Left cardiac atrium (tissue), 4 donors: ENCODE measurements around the gene TM6SF1. TPM values are rescaled to one million over a fixed set of nuclear protein-coding genes. Genes with fewer than 3 reads are reported as not detected.
"Not testable (repeated sequence)": the region's sequence is repeated elsewhere in the genome, so short reads cannot be mapped to it uniquely, and the experiment has no call there.

Source experiments
- ATAC-seq, 2 donors: fragments of 200-7000 bp; cut with Tn5 transposase; one replicate each; pipeline ENCODE4 v1.9.1; 2020; ENCODE audit warnings: mild to moderate bottlenecking in 2 of 2, moderate library complexity in 2 of 2
- DNase-seq: peaks from one replicate; pipeline ENCODE4 v3.0.0-alpha.2; 2020
- intact Hi-C, 2 donors: fragments of 100-400 bp; cut with DNase I; formaldehyde crosslinking; loops; one replicate each; pipeline versions ENCODE4 v1.14.1 to v1.15.1; 2022 to 2023
- total RNA-seq, 2 donors: library from RNA; stranded (reverse); fragmentation: NEBNext Ultra II Directional; extraction: Animal tissue kit (Norgen Biotek cat#: 25700); gene quantifications; one replicate each; pipeline ENCODE4 v1.2.1, GENCODE V29; 2021
- donor health status: DM: no; HTN: yes; CAD: no.
- donor health status: DM: no; HTN: yes; CAD: no; lungs with severe emphysema.
- donor health status: DM: yes; HTN: yes; CAD: no.
- donor health status: Dilated cardiomyopathy.

The TM6SF1 gene
- total RNA-seq, 2 donors from 2014 or later = 19.0 to 33.0 TPM

DNA sequence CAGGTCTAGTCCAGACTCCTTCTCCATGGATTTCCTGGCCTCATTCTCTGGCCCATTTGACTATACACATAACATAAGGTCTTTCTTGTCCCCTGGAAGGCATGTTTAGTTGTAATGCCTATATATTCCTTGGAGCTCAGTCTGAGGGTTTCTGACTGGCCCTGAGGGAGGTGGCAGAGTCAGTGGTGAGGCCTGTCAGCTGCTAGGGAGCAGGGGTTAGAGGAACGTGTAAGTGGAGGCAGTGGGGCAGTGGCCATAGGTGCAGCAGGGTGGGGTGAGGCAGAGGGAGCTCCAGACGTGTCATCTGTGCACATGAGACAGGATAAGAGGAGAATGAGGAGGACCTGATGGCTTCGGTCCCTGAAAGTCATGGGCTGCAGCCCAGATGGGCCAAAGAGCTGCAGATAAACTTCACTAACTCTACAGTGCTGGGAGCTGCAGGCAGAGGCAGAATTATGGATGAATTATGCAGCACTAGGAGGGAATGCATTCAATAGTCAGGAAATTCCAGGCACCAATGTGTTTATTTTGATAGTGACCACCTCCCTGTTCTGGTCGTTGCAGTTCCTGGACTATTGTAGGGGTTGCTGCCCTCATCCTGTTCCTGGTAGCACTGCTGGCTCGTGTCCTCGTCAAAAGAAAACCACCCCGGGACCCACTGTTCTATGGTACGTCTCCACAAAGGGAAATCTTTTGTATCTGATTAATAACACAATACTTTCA lies 4.9 kb downstream of the TM6SF1 start:
- DNase-seq (peak; percentile 58), ATAC-seq (peak in 1 of 2 donors; percentile 34)
- intact Hi-C loops = loop anchor here in 1 of 2 donors (10.0 kb wide), 1 partner anchor 98 kb away; the partner anchor contains the start of gene C15orf40

DNA sequence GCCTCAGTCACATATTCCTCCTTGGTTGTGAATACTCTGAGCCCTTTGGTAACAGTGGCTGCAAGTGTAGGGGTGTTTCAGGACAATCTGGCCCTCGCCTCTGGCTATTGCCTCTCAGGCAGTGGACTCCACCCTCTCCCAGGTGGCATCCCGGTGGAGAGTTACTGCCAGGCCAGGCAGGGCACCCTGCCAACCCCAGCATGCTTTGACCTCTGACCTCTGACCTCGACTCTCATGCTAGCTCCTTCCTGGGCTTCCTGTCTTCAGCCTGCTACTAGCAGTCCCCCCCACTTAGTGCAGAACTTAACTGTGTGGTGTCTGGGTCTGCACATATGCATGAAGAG lies 5.5 kb downstream of the TM6SF1 start:
- DNase-seq = peak; percentile 59

GRCh38 chr15:83113881-83114674 lies 6.6 kb downstream of the TM6SF1 start:
- DNase-seq (no peak), ATAC-seq (no peak)
- intact Hi-C loops = loop anchor here in 1 of 2 donors (10.0 kb wide), 1 partner anchor 99 kb away; the partner anchor contains the start of gene C15orf40

More for the DNA sequence above, 5.5 kb downstream of the TM6SF1 start:
- intact Hi-C loops = loop anchor here in 1 of 2 donors (10.0 kb wide), 1 partner anchor 98 kb away; the partner anchor contains the start of gene C15orf40
- ATAC-seq = peak in 1 of 2 donors; percentile 7

GRCh38 chr15:83114856-83115255 lies 7.4 kb downstream of the TM6SF1 start:
- no peak for ATAC-seq
- DNase-seq = no peak
- intact Hi-C loops = loop anchor here in 1 of 2 donors (10.0 kb wide), 1 partner anchor 100 kb away; the partner anchor contains the start of gene C15orf40

- ATAC-seq = no peak
- intact Hi-C loops = loop anchor here in 1 of 2 donors (10.0 kb wide), 1 partner anchor 101 kb away; the partner anchor contains the start of gene C15orf40
- DNase-seq = no peak
These were observed 8.0 kb downstream of the TM6SF1 start for GRCh38 chr15:83115410-83115809.

DNA sequence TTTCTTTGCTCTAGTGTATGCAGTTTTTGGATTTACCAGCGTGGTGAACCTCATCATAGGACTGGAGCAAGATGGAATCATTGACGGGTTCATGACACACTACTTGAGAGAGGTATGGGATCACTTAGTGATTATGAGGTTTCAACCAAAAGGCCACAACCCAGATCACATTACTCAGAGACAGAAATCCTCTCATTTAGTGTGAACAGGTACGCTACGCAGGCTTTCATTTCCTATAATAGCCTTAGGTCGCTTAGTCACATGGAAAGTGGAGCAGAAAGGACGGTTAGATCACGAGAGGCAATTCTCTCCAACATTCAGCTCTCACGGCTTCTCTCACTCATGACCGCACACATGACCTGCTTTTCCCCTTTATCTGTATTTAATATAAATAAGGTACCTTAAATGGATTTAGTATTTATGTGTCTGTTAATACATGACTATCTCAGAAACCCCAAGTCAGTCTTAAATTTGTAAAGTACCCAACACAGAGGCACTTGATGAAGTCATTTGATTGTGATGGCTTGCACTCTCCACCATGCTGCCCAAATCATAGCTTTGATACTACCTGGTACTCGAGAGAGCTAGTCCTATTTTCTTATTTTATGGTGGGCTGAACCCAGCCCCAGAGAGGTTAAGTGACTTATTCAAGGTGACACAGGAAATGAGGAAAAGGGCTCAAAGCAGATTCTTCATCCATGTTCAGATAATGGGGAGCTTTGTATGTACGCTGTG lies 8.6 kb downstream of the TM6SF1 start:
- ATAC-seq (no peak), DNase-seq (no peak)
- intact Hi-C loops = loop anchor here in 1 of 2 donors (10.0 kb wide), 1 partner anchor 101 kb away; the partner anchor contains the start of gene C15orf40

DNA sequence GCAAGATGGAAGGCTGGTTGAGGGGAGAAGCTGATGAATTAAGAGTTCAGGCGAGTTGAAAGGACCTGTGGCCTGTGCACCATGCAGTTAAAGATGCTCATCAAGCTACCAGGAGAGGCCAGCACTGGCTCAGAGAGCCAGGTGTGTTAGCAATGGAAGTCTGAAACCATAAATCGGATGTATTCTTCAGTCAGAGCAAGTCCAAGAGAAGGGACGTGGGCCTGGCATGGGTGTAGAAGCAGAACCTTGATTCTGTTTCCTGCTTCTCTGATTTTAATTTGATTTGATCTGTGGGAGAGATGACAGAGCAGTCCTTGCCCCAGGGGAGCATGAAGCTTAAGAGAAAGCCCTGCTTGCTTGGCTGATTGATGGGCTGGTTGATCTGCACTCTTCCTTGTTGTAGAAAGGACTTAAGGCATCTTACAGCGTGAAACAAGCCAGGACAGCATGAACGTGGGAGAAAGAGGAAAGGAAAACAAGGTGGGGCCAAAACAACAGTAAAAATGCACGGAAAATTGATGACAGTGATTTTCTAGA lies 10.9 kb downstream of the TM6SF1 start:
- no peak for ATAC-seq
- no peak for DNase-seq
- intact Hi-C loops = loop anchor here in 1 of 2 donors (10.0 kb wide), 1 partner anchor 104 kb away; the partner anchor contains the start of gene C15orf40

GRCh38 chr15:83118968-83119367 lies 11.5 kb downstream of the TM6SF1 start:
- intact Hi-C loops = loop anchor here in 1 of 2 donors (10.0 kb wide), 1 partner anchor 104 kb away; the partner anchor contains the start of gene C15orf40
- no peak for DNase-seq
- ATAC-seq = no peak

GRCh38 chr15:83119968-83120581 lies 12.6 kb downstream of the TM6SF1 start:
- ATAC-seq (peak in 1 of 2 donors; percentile 26), DNase-seq (no peak)
- intact Hi-C loops = loop anchor here in 1 of 2 donors (10.0 kb wide), 1 partner anchor 105 kb away; the partner anchor contains the start of gene C15orf40

GRCh38 chr15:83123529-83123928 lies 16.1 kb downstream of the TM6SF1 start:
- no peak for DNase-seq
- no peak for ATAC-seq
- intact Hi-C loops = no loop called here

DNA sequence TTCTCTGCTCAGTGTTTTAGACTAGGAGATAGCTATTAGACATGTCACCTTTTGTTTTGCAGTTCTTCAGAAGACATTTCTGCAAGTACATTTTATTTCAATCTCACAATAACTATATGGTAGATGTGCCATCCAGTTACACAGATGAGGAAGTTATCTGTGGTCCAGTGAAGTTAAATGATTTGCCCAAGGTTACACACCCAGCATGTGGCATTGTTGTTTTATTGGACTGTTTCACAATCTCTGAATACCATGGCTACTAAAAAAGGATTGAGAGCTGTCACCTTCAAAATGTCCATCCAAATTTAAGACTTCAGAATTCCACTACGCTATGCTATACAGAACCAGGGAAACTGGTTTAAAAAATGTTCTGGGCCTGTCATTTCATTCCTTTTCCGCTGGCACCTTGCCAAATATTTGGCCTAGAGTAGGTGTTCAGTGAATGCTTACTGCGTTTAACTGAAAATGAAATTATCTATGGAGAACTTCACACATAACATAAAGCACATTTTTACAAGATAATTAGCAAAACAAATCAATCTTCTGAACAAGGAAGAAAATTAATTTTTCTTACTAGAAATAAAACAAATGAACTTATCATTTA lies 20.2 kb downstream of the TM6SF1 start:
- intact Hi-C loops = no loop called here
- ATAC-seq = no peak

GRCh38 chr15:83129791-83130190 lies 22.3 kb downstream of the TM6SF1 start:
- DNase-seq (no peak), ATAC-seq (no peak)
- intact Hi-C loops = no loop called here

More for the DNA sequence above, 20.2 kb downstream of the TM6SF1 start:
- no peak for DNase-seq

- no peak for DNase-seq
- intact Hi-C loops = no loop called here
- no peak for ATAC-seq
These were observed 25.5 kb downstream of the TM6SF1 start for GRCh38 chr15:83132861-83133523.

DNA sequence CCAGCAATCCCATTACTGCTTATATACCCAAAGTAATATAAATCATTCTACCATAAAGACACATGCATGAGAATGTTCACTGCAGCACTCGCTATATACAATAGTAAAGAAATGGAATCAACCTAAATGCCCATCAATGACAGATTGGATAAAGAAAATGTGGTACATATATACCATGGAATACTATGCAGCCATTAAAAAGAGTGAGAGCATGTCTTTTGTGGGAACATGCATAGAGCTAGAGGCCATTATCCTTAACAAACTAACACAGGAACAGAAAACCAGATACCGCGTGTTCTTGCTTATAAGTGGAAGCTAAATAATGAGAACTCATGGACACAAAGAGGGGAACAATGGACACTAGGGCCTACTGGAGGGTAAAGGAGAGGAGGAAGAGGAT lies 34.7 kb downstream of the TM6SF1 start:
- intact Hi-C loops, ATAC-seq, DNase-seq: not testable (repeated sequence)

GRCh38 chr15:83144771-83145170 lies 37.3 kb downstream of the TM6SF1 start:
- intact Hi-C loops = no loop called here
- DNase-seq (no peak), ATAC-seq (no peak)

DNA sequence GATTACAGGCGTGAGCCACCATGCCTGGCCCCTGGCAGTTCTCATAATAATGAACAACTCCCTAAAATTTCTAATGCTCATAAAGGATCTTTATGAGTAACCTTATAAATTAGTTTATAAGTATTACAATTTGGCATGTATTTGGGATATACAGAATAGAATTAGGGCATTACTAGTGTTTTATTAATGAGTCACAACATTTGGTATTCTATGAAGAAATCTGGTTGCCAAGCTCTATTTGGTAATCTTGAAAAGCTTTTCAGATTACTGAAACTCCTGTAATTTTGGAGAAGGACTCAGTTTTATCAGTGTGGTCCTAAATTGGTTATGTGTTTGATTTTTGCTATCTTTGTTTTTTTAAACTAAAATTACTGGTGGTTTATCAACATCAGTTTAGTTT lies 45.8 kb downstream of the TM6SF1 start:
- ATAC-seq = no peak
- DNase-seq = no peak
- intact Hi-C loops = no loop called here

GRCh38 chr15:83155942-83156341 lies 48.5 kb downstream of the TM6SF1 start:
- DNase-seq (no peak), ATAC-seq (no peak)
- intact Hi-C loops = no loop called here
